NCI-H187 treated with DMSO at 0.1 percent for 48 hours (cell line): ENCODE results near the gene AOAH.
"Not testable (repeated sequence)": the region's sequence is repeated elsewhere in the genome, so short reads cannot be mapped to it uniquely, and the experiment has no call there.

Source experiments
- DNase-seq: peaks from one replicate; lab custom pipeline; 2025; lab: John Stamatoyannopoulos, UW

AOAH gene

GRCh38 chr7:36468370-36469101 is 255.8 kb downstream of the AOAH start:
- no peak for DNase-seq

GRCh38 chr7:36466001-36466400 is 258.3 kb downstream of the AOAH start:
- not testable (repeated sequence) for DNase-seq

- DNase-seq: no peak
Measured at GRCh38 chr7:36464271-36464670, 260.0 kb downstream of the AOAH start.
